ENCODE results near the gene HABP4.
"Not testable (repeated sequence)": the region's sequence is repeated elsewhere in the genome, so short reads cannot be mapped to it uniquely, and the experiment has no call there.

HABP4 gene

GRCh38 chr9:96500696-96501632 is 51.0 kb downstream of the HABP4 start:
- no peak for DNase-seq

GRCh38 chr9:96501633-96502538 is 51.9 kb downstream of the HABP4 start:
- DNase-seq, result no peak

GRCh38 chr9:96502539-96503373 is 52.8 kb downstream of the HABP4 start:
- no peak for DNase-seq

GRCh38 chr9:96503374-96503748 is 53.4 kb downstream of the HABP4 start:
- DNase-seq, result not testable (repeated sequence)

GRCh38 chr9:96503918-96504317 is 53.9 kb downstream of the HABP4 start:
- no peak for DNase-seq

DNA sequence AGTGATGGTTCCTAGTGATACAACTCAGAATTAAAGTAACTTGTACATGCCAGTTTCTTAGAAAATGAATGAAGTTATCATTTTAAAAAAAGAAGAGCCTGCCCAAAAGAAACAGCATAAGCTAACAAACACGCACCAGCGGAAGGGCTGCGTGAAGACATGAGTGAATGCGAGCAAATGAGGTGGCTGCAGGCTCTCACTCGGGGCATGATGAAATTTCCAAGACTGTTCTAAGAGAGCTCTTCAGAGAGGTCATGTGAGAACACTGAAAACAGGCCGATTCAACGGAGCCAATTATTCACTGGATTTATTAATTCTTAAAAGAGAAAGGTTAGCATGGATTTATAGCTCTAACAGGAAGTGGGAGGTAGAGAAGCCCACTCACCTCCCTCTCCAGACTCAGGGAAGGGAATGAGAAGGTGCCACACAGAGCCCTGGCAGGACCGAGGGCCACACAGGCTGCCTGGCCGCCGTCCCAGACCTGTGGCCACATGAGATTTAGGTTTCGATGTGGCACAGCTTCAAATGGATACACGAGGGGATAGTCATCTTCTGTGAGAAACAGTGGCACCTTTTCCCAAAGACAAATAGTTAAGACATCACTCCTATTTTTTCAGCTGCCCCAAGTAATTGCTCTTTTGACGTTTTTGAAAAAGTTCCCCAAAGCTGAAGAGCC is 55.5 kb downstream of the HABP4 start:
- no peak for DNase-seq

GRCh38 chr9:96508227-96508940 is 58.4 kb downstream of the HABP4 start:
- DNase-seq, result no peak

- DNase-seq, result no peak
Measured at GRCh38 chr9:96509026-96509425, 59.1 kb downstream of the HABP4 start.

DNA sequence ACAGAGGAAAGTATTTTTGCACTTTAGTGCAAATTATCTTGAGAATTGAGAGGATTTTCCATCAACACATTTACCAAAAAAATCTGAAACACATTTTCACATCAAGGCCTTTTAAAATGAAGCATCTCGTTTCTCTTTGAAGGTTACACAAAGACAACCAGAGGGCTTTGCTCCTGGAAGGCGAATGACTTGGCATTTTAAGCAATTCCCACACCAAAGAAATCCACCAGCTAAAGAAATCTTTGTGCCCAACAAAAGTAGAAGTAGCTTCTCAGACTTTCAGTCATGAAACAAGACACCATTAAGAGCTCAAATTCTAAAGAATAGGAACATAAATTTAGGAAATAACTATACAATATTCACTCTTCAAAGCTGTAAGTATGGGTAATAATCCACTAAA is 59.9 kb downstream of the HABP4 start:
- DNase-seq, result no peak

GRCh38 chr9:96510258-96510657 is 60.3 kb downstream of the HABP4 start:
- DNase-seq, result no peak

GRCh38 chr9:96512240-96512639 is 62.3 kb downstream of the HABP4 start:
- no peak for DNase-seq

GRCh38 chr9:96513622-96514021 is 63.7 kb downstream of the HABP4 start:
- no peak for DNase-seq

DNA sequence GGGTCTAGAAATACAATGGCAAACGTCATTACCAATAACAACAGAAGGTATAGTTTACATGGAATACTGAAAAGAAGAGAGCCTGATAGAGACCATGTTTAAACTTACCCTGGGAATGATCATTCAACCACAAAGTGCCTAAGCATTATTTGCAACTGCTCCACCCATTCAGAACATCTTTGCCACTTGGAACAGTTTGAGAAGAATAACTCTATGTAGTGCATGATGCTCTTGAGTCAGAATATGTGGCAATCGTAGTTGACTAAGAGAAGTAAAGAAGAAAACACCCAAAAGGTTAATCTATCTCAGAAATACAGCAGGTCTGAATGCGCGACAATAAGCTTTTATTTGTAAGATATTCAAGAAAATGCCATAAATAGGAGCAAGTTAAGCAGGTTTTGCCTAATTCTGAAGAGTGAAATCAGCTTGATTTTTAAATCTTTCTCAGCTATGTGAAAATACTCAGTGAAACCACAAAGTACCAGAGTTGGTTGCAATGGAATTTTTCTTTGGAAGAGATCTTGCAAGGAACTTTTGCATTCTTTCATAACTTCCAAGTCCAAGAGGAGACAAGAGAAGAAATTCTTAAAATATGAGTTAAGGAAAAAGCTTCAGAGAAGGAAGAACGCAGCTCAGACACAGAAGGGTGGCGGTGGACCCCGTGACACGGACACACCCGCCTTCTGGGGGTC is 64.3 kb downstream of the HABP4 start:
- DNase-seq, result no peak

GRCh38 chr9:96514800-96515158 is 64.8 kb downstream of the HABP4 start:
- no peak for DNase-seq

GRCh38 chr9:96515621-96516470 is 65.9 kb downstream of the HABP4 start:
- no peak for DNase-seq

DNA sequence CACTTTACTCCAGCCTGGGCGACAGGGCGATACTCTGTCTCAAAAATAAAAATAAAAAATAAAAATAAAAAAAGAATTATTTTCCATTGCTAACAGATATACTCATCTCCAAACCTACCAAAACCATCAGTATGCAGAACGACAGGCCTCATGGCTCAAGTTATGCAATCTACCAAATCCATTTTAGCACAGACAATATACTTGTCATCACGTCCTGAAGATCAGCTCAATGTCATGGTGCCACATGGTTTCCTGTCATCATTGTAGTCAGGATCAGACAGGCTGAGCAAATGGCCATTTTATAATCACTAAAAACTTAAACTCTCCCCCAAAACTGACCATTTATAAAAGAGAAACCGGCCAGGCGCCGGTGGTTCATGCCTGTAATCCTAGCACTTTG is 69.1 kb downstream of the HABP4 start:
- DNase-seq, result no peak

GRCh38 chr9:96519787-96520186 is 69.8 kb downstream of the HABP4 start:
- no peak for DNase-seq

DNA sequence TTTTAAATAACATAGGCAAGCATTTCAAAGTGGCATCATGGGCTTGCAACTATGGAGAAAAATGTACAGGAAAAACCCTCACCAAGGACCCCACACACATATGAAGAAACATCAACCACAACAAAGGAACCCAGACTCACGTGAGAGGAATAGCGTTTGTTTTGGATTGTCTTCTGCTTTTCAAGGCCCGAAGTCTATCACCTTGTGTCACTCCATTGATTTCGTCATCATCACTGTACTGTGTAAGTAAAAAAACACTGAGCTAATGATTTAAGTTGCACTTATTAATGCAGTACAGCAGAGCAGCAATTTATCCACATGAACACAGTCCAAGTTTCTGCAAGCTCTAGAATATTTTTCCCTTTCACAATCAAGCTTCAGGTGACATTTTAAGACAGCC is 72.4 kb downstream of the HABP4 start:
- no peak for DNase-seq

GRCh38 chr9:96523374-96523773 is 73.4 kb downstream of the HABP4 start:
- no peak for DNase-seq

- no peak for DNase-seq
Measured at GRCh38 chr9:96524045-96524444, 74.1 kb downstream of the HABP4 start.
